Spinal cord (tissue), 10 donors: ENCODE measurements around the gene SAV1. TPM values are rescaled to one million over a fixed set of nuclear protein-coding genes. Genes with fewer than 3 reads are reported as not detected.
A peak's percentile ranks its signal among the peaks of the same experiment; 100 is the strongest.
"Not testable (repeated sequence)": the region's sequence is repeated elsewhere in the genome, so short reads cannot be mapped to it uniquely, and the experiment has no call there.

Source experiments
- DNase-seq, 6 donors: peaks; one replicate each; pipeline versions ENCODE4 v3.0.0 to v3.0.0-alpha.2; 2013 to 2015; ENCODE audit warnings: low spot score in 6 of 6, low read depth in 4 of 6
- H3K27ac ChIP-seq: one replicate; pipeline ENCODE4 v1.5.1; 2013; ENCODE audit warnings: low read depth, low read length, control low read depth
- H3K27me3 ChIP-seq: one replicate; pipeline ENCODE4 v1.6.1; 2013; ENCODE audit warnings: low read length; ENCODE audit not compliant: control insufficient read depth, insufficient read depth
- H3K36me3 ChIP-seq: one replicate; pipeline ENCODE4 v1.6.1; 2013; ENCODE audit warnings: low read length; ENCODE audit not compliant: control insufficient read depth, insufficient read depth
- H3K4me1 ChIP-seq: one replicate; pipeline ENCODE4 v1.6.1; 2013; ENCODE audit warnings: low read length; ENCODE audit not compliant: control insufficient read depth, insufficient read depth
- H3K4me3 ChIP-seq: one replicate; pipeline ENCODE4 v1.5.1; 2013; ENCODE audit warnings: low read depth, low read length, control low read depth
- H3K9me3 ChIP-seq: one replicate; pipeline ENCODE4 v1.6.1; 2013; ENCODE audit warnings: low read length; ENCODE audit not compliant: control insufficient read depth, insufficient read depth
- WGBS: methylation state at CpG from one replicate; pipeline ENCODE4 v1.1.5; 2013; ENCODE audit warnings: missing lambda C conversion rate; ENCODE audit not compliant: insufficient coverage; 5-methylcytosine and 5-hydroxymethylcytosine counted together
- long read RNA-seq, 4 donors: transcript quantifications; one replicate each; lab custom pipeline, GENCODE V29; 2026
- polyA plus RNA-seq, 2 donors: library from polyadenylated mRNA; unstranded; fragments of 120-200 nt; gene quantifications; one replicate each; pipeline ENCODE4 v1.2.1, GENCODE V29; 2013; ENCODE audit not compliant: insufficient read length in 2 of 2
- total RNA-seq, 2 donors: library from RNA; depleted of rRNA in 1 of 2; stranded (reverse); fragments of 120-200 nt in 1 of 2; fragments of >200 nt in 1 of 2; gene quantifications; one replicate each; pipeline versions ENCODE4 v1.2.3 to v1.2.4, GENCODE V29; 2013 to 2014
- donor health status: healthy.

The SAV1 gene
- total RNA-seq: 10 to 100 TPM; 25.8 to 30.2 TPM
- polyA plus RNA-seq: 10 to 100 TPM; 20.7 to 26.6 TPM
- long read RNA-seq, donor 1, transcript SAV1-201 (5 exons, 3,063 nt): major isoform, 6 of 6 reads
- long read RNA-seq, donor 1, partial matches to known transcripts: 0 of 6 reads
- long read RNA-seq, donor 1, other reads (novel, unspliced or antisense): 0 of 6 reads
- long read RNA-seq, donor 2, partial matches to known transcripts: 0 of 3 reads
- long read RNA-seq, donor 2, other reads (novel, unspliced or antisense): 0 of 3 reads
- long read RNA-seq, donor 3, partial matches to known transcripts: 13 of 15 reads
- long read RNA-seq, donor 3, other reads (novel, unspliced or antisense): 0 of 15 reads
- long read RNA-seq, donor 4, transcript SAV1-201 (5 exons, 3,063 nt): major isoform, 8 of 8 reads
- long read RNA-seq, donor 4, partial matches to known transcripts: 0 of 8 reads
- long read RNA-seq, donor 4, other reads (novel, unspliced or antisense): 0 of 8 reads

GRCh38 chr14:50667996-50668825 lies at the start of gene SAV1:
TSS of gene SAV1 (minus strand) at chr14:50668306. CDS start at chr14:50667967, 339 bp downstream.
- Histone ChIP-seq H3K27me3 (no peaks in the 10 kb centered on the region), H3K27ac (peak within 1 kb of the TSS; percentile 95), H3K4me1 (no peaks in the 10 kb centered on the region), H3K36me3 (no peaks in the 10 kb centered on the region), H3K4me3 (peak within 1 kb of the TSS; percentile 77), H3K9me3 (no peaks in the 10 kb centered on the region)
- DNase-seq: peak; percentile 61 to 95 (median 79)
- WGBS: 0% methylated on average over 90 of the region's 92 CpGs

- no peak overlapping the region for H3K27ac ChIP-seq
- H3K9me3 ChIP-seq: no peaks in the 10 kb centered on the region
- peaks cover 3% of the 10 kb centered on the region for H3K36me3 ChIP-seq
- peak in 1 of 6 donors; percentile 58 for DNase-seq
- no peak overlapping the region for H3K4me3 ChIP-seq
- 50% methylated on average over 5 of the region's 7 CpGs for WGBS
- no peaks in the 10 kb centered on the region for H3K27me3 ChIP-seq
- no peaks in the 10 kb centered on the region for H3K4me1 ChIP-seq
These were observed 49.7 kb upstream of the SAV1 start for GRCh38 chr14:50717811-50718210.

- no peak for DNase-seq
- Histone ChIP-seq H3K27ac (no peak overlapping the region), H3K27me3 (no peaks in the 10 kb centered on the region), H3K36me3 (no peaks in the 10 kb centered on the region), H3K9me3 (no peaks in the 10 kb centered on the region), H3K4me3 (no peak overlapping the region), H3K4me1 (no peaks in the 10 kb centered on the region)
- WGBS: no CpG with 5 or more reads among the region's 2 CpGs
These were observed 46.5 kb upstream of the SAV1 start for GRCh38 chr14:50714450-50715073.

- H3K4me3 ChIP-seq: no peak overlapping the region
- no peaks in the 10 kb centered on the region for H3K4me1 ChIP-seq
- no peak for DNase-seq
- WGBS: 100% methylated on average over 1 of the region's 3 CpGs
- H3K36me3 ChIP-seq: no peaks in the 10 kb centered on the region
- H3K9me3 ChIP-seq: no peaks in the 10 kb centered on the region
- H3K27me3 ChIP-seq: no peaks in the 10 kb centered on the region
- H3K27ac ChIP-seq: no peak overlapping the region
These were observed 42.9 kb upstream of the SAV1 start for GRCh38 chr14:50711043-50711442.

GRCh38 chr14:50705026-50705593 lies 37.0 kb upstream of the SAV1 start:
- 95% methylated on average over 22 of the region's 22 CpGs for WGBS

GRCh38 chr14:50704454-50705010 lies 36.4 kb upstream of the SAV1 start:
- WGBS: 92% methylated on average over 26 of the region's 26 CpGs
- Histone ChIP-seq H3K4me3 (no peak overlapping the region), H3K27ac (no peak overlapping the region), H3K4me1 (no peaks in the 10 kb centered on the region), H3K27me3 (no peaks in the 10 kb centered on the region), H3K36me3 (no peaks in the 10 kb centered on the region), H3K9me3 (peaks cover 1% of the 10 kb centered on the region)
- no peak for DNase-seq

More at GRCh38 chr14:50705026-50705593, 37.0 kb upstream of the SAV1 start:
- H3K27ac ChIP-seq: no peak overlapping the region
- no peak for DNase-seq
- no peaks in the 10 kb centered on the region for H3K4me1 ChIP-seq
- no peaks in the 10 kb centered on the region for H3K36me3 ChIP-seq
- H3K9me3 ChIP-seq: peaks cover 1% of the 10 kb centered on the region
- H3K4me3 ChIP-seq: no peak overlapping the region
- H3K27me3 ChIP-seq: no peaks in the 10 kb centered on the region

- no peak for DNase-seq
These were observed 29.7 kb upstream of the SAV1 start for GRCh38 chr14:50697659-50698290.

GRCh38 chr14:50694260-50694659 lies 26.2 kb upstream of the SAV1 start:
- WGBS: 82% methylated on average over 2 of the region's 3 CpGs
- H3K36me3 ChIP-seq, H3K27me3 ChIP-seq, H3K4me1 ChIP-seq, DNase-seq, H3K4me3 ChIP-seq, H3K27ac ChIP-seq, H3K9me3 ChIP-seq: not testable (repeated sequence)

More at GRCh38 chr14:50697659-50698290, 29.7 kb upstream of the SAV1 start:
- Histone ChIP-seq H3K27me3 (no peaks in the 10 kb centered on the region), H3K36me3 (no peaks in the 10 kb centered on the region), H3K4me3 (no peak overlapping the region), H3K9me3 (peaks cover 3% of the 10 kb centered on the region), H3K4me1 (no peaks in the 10 kb centered on the region), H3K27ac (no peak overlapping the region)
- WGBS: no CpG with 5 or more reads among the region's 4 CpGs
